ENCODE data around the gene TBCD. TPM values are rescaled to one million over a fixed set of nuclear protein-coding genes. Genes with fewer than 3 reads are reported as not detected.

TBCD gene
- total and polyA plus RNA-seq, 2 donors, result 140 to 292 TPM

GRCh38 chr17:82815354-82815753 is 63.5 kb downstream of the TBCD start:
- 82% methylated on average over 5 of the region's 5 CpGs for WGBS
- no peak overlapping the region for H3K27ac ChIP-seq (ENCODE audit: low read depth in 1 of 2, low read length in 1 of 2)
- no peak for DNase-seq (ENCODE audit: low read depth in 6 of 9, low spot score in 9 of 9)
- H3K9me3 ChIP-seq (ENCODE audit: control insufficient read depth in 2 of 2, insufficient read depth in 1 of 2, low read length in 1 of 2), result peaks cover 0 to 8% of the 10 kb centered on the region in 2 donors
- no peak overlapping the region for H3K4me3 ChIP-seq (ENCODE audit: low read length in 2 of 2)
- peaks cover 0 to 20% of the 10 kb centered on the region in 2 donors for H3K4me1 ChIP-seq (ENCODE audit: control insufficient read depth in 2 of 2, insufficient read depth in 2 of 2, low read length in 2 of 2)
- H3K27me3 ChIP-seq (ENCODE audit: control insufficient read depth in 2 of 2, insufficient read depth in 1 of 2, low read length in 1 of 2), result no peaks in the 10 kb centered on the region
- H3K36me3 ChIP-seq (ENCODE audit: control insufficient read depth in 2 of 2, insufficient read depth in 2 of 2, low read length in 1 of 2), result peaks cover 43 to 49% of the 10 kb centered on the region in 2 donors

GRCh38 chr17:82815790-82816305 is 64.0 kb downstream of the TBCD start:
- peaks cover 0 to 8% of the 10 kb centered on the region in 2 donors for H3K9me3 ChIP-seq (ENCODE audit: control insufficient read depth in 2 of 2, insufficient read depth in 1 of 2, low read length in 1 of 2)
- H3K27me3 ChIP-seq (ENCODE audit: control insufficient read depth in 2 of 2, insufficient read depth in 1 of 2, low read length in 1 of 2), result no peaks in the 10 kb centered on the region
- 93% methylated on average over 13 of the region's 13 CpGs for WGBS
- DNase-seq (ENCODE audit: low read depth in 6 of 9, low spot score in 9 of 9), result no peak
- peaks cover 38 to 45% of the 10 kb centered on the region in 2 donors for H3K36me3 ChIP-seq (ENCODE audit: control insufficient read depth in 2 of 2, insufficient read depth in 2 of 2, low read length in 1 of 2)
- no peak overlapping the region for H3K27ac ChIP-seq (ENCODE audit: low read depth in 1 of 2, low read length in 1 of 2)
- no peak overlapping the region for H3K4me3 ChIP-seq (ENCODE audit: low read length in 2 of 2)
- peaks cover 0 to 19% of the 10 kb centered on the region in 2 donors for H3K4me1 ChIP-seq (ENCODE audit: control insufficient read depth in 2 of 2, insufficient read depth in 2 of 2, low read length in 2 of 2)

GRCh38 chr17:82816358-82816757 is 64.5 kb downstream of the TBCD start:
- Histone ChIP-seq H3K27me3 (ENCODE audit: control insufficient read depth in 2 of 2, insufficient read depth in 1 of 2, low read length in 1 of 2) (no peaks in the 10 kb centered on the region), H3K27ac (ENCODE audit: low read depth in 1 of 2, low read length in 1 of 2) (no peak overlapping the region), H3K4me1 (ENCODE audit: control insufficient read depth in 2 of 2, insufficient read depth in 2 of 2, low read length in 2 of 2) (peaks cover 0 to 14% of the 10 kb centered on the region in 2 donors), H3K36me3 (ENCODE audit: control insufficient read depth in 2 of 2, insufficient read depth in 2 of 2, low read length in 1 of 2) (peaks cover 33 to 45% of the 10 kb centered on the region in 2 donors), H3K4me3 (ENCODE audit: low read length in 2 of 2) (no peak overlapping the region), H3K9me3 (ENCODE audit: control insufficient read depth in 2 of 2, insufficient read depth in 1 of 2, low read length in 1 of 2) (peaks cover 0 to 8% of the 10 kb centered on the region in 2 donors)
- WGBS, result 90% methylated on average over 7 of the region's 7 CpGs
- no peak for DNase-seq (ENCODE audit: low read depth in 6 of 9, low spot score in 9 of 9)

- Histone ChIP-seq H3K36me3 (ENCODE audit: control insufficient read depth in 2 of 2, insufficient read depth in 2 of 2, low read length in 1 of 2) (peaks cover 33 to 37% of the 10 kb centered on the region in 2 donors), H3K4me1 (ENCODE audit: control insufficient read depth in 2 of 2, insufficient read depth in 2 of 2, low read length in 2 of 2) (peaks cover 0 to under 1% of the 10 kb centered on the region in 2 donors), H3K27me3 (ENCODE audit: control insufficient read depth in 2 of 2, insufficient read depth in 1 of 2, low read length in 1 of 2) (no peaks in the 10 kb centered on the region), H3K9me3 (ENCODE audit: control insufficient read depth in 2 of 2, insufficient read depth in 1 of 2, low read length in 1 of 2) (peaks cover 0 to 8% of the 10 kb centered on the region in 2 donors), H3K4me3 (ENCODE audit: low read length in 2 of 2) (no peak overlapping the region), H3K27ac (ENCODE audit: low read depth in 1 of 2, low read length in 1 of 2) (no peak overlapping the region)
- DNase-seq (ENCODE audit: low read depth in 6 of 9, low spot score in 9 of 9), result no peak
- 98% methylated on average over 5 of the region's 5 CpGs for WGBS
Observed at GRCh38 chr17:82817947-82818346, 66.1 kb downstream of the TBCD start.

GRCh38 chr17:82820278-82821251 is 68.7 kb downstream of the TBCD start:
- no peak for DNase-seq (ENCODE audit: low read depth in 6 of 9, low spot score in 9 of 9)
- Histone ChIP-seq H3K9me3 (ENCODE audit: control insufficient read depth in 2 of 2, insufficient read depth in 1 of 2, low read length in 1 of 2) (peaks cover 0 to 8% of the 10 kb centered on the region in 2 donors), H3K36me3 (ENCODE audit: control insufficient read depth in 2 of 2, insufficient read depth in 2 of 2, low read length in 1 of 2) (peaks cover 24 to 27% of the 10 kb centered on the region in 2 donors), H3K27me3 (ENCODE audit: control insufficient read depth in 2 of 2, insufficient read depth in 1 of 2, low read length in 1 of 2) (no peaks in the 10 kb centered on the region), H3K27ac (ENCODE audit: low read depth in 1 of 2, low read length in 1 of 2) (no peak overlapping the region), H3K4me3 (ENCODE audit: low read length in 2 of 2) (no peak overlapping the region), H3K4me1 (ENCODE audit: control insufficient read depth in 2 of 2, insufficient read depth in 2 of 2, low read length in 2 of 2) (peaks cover 0 to 2% of the 10 kb centered on the region in 2 donors)
- 96% methylated on average over 5 of the region's 5 CpGs for WGBS

GRCh38 chr17:82821554-82821953 is 69.7 kb downstream of the TBCD start:
- no peak for DNase-seq (ENCODE audit: low read depth in 6 of 9, low spot score in 9 of 9)
- Histone ChIP-seq H3K9me3 (ENCODE audit: control insufficient read depth in 2 of 2, insufficient read depth in 1 of 2, low read length in 1 of 2) (peaks cover 0 to 8% of the 10 kb centered on the region in 2 donors), H3K4me1 (ENCODE audit: control insufficient read depth in 2 of 2, insufficient read depth in 2 of 2, low read length in 2 of 2) (peaks cover 0 to 2% of the 10 kb centered on the region in 2 donors), H3K4me3 (ENCODE audit: low read length in 2 of 2) (no peak overlapping the region), H3K27me3 (ENCODE audit: control insufficient read depth in 2 of 2, insufficient read depth in 1 of 2, low read length in 1 of 2) (no peaks in the 10 kb centered on the region), H3K36me3 (ENCODE audit: control insufficient read depth in 2 of 2, insufficient read depth in 2 of 2, low read length in 1 of 2) (peaks cover 18 to 22% of the 10 kb centered on the region in 2 donors), H3K27ac (ENCODE audit: low read depth in 1 of 2, low read length in 1 of 2) (no peak overlapping the region)
- WGBS, result over 99% methylated on average over 2 of the region's 2 CpGs

- H3K4me3 ChIP-seq (ENCODE audit: low read length in 2 of 2), result no peak overlapping the region
- DNase-seq (ENCODE audit: low read depth in 6 of 9, low spot score in 9 of 9), result no peak
- H3K36me3 ChIP-seq (ENCODE audit: control insufficient read depth in 2 of 2, insufficient read depth in 2 of 2, low read length in 1 of 2), result peaks cover 16 to 18% of the 10 kb centered on the region in 2 donors
- WGBS, result 95% methylated on average over 16 of the region's 16 CpGs
- H3K4me1 ChIP-seq (ENCODE audit: control insufficient read depth in 2 of 2, insufficient read depth in 2 of 2, low read length in 2 of 2), result peaks cover 0 to 2% of the 10 kb centered on the region in 2 donors
- H3K27ac ChIP-seq (ENCODE audit: low read depth in 1 of 2, low read length in 1 of 2), result no peak overlapping the region
- peaks cover 0 to 8% of the 10 kb centered on the region in 2 donors for H3K9me3 ChIP-seq (ENCODE audit: control insufficient read depth in 2 of 2, insufficient read depth in 1 of 2, low read length in 1 of 2)
- H3K27me3 ChIP-seq (ENCODE audit: control insufficient read depth in 2 of 2, insufficient read depth in 1 of 2, low read length in 1 of 2), result no peaks in the 10 kb centered on the region
Observed at GRCh38 chr17:82822281-82822680, 70.4 kb downstream of the TBCD start.

- H3K27ac ChIP-seq (ENCODE audit: low read depth in 1 of 2, low read length in 1 of 2), result peak overlapping the region in 1 of 2 donors; percentile 15
Observed at GRCh38 chr17:82823004-82823403, 71.1 kb downstream of the TBCD start.

GRCh38 chr17:82825540-82826124 is 73.8 kb downstream of the TBCD start:
- peaks cover 0 to 9% of the 10 kb centered on the region in 2 donors for H3K9me3 ChIP-seq (ENCODE audit: control insufficient read depth in 2 of 2, insufficient read depth in 1 of 2, low read length in 1 of 2)
- no peak overlapping the region for H3K4me3 ChIP-seq (ENCODE audit: low read length in 2 of 2)
- H3K36me3 ChIP-seq (ENCODE audit: control insufficient read depth in 2 of 2, insufficient read depth in 2 of 2, low read length in 1 of 2), result peaks cover 12 to 13% of the 10 kb centered on the region in 2 donors
- H3K27ac ChIP-seq (ENCODE audit: low read depth in 1 of 2, low read length in 1 of 2), result no peak overlapping the region
- no peaks in the 10 kb centered on the region for H3K27me3 ChIP-seq (ENCODE audit: control insufficient read depth in 2 of 2, insufficient read depth in 1 of 2, low read length in 1 of 2)
- no peak for DNase-seq (ENCODE audit: low read depth in 6 of 9, low spot score in 9 of 9)
- 98% methylated on average over 8 of the region's 8 CpGs for WGBS
- H3K4me1 ChIP-seq (ENCODE audit: control insufficient read depth in 2 of 2, insufficient read depth in 2 of 2, low read length in 2 of 2), result peaks cover 0 to 2% of the 10 kb centered on the region in 2 donors

More at GRCh38 chr17:82823004-82823403, 71.1 kb downstream of the TBCD start:
- WGBS, result 93% methylated on average over 5 of the region's 5 CpGs
- no peaks in the 10 kb centered on the region for H3K27me3 ChIP-seq (ENCODE audit: control insufficient read depth in 2 of 2, insufficient read depth in 1 of 2, low read length in 1 of 2)
- H3K36me3 ChIP-seq (ENCODE audit: control insufficient read depth in 2 of 2, insufficient read depth in 2 of 2, low read length in 1 of 2), result peaks cover 20 to 21% of the 10 kb centered on the region in 2 donors
- no peak for DNase-seq (ENCODE audit: low read depth in 6 of 9, low spot score in 9 of 9)
- peaks cover 0 to 8% of the 10 kb centered on the region in 2 donors for H3K9me3 ChIP-seq (ENCODE audit: control insufficient read depth in 2 of 2, insufficient read depth in 1 of 2, low read length in 1 of 2)
- no peak overlapping the region for H3K4me3 ChIP-seq (ENCODE audit: low read length in 2 of 2)
- peaks cover 0 to 2% of the 10 kb centered on the region in 2 donors for H3K4me1 ChIP-seq (ENCODE audit: control insufficient read depth in 2 of 2, insufficient read depth in 2 of 2, low read length in 2 of 2)
